ENCODE measurements around the gene CDIPT. TPM values are rescaled to one million over a fixed set of nuclear protein-coding genes. Genes with fewer than 3 reads are reported as not detected.
"Not testable (repeated sequence)": the region's sequence is repeated elsewhere in the genome, so short reads cannot be mapped to it uniquely, and the experiment has no call there.

Gene CDIPT
- total RNA-seq: 10 to 100 TPM; 39.6 TPM
- 37.5 to 72.7 reads per million in 2 donors for total RNA-seq

- Mint-ChIP-seq H3K4me1 (peaks cover 26% of the 10 kb centered on the region), H3K27ac (peak within 1 kb of the TSS; percentile 97), H3K27me3 (no peaks in the 10 kb centered on the region), H3K4me3 (peak within 1 kb of the TSS; percentile 96), H3K36me3 (ENCODE audit: low read depth) (peaks cover 10% of the 10 kb centered on the region)
- no peaks in the 10 kb centered on the region for H3K9me3 ChIP-seq (ENCODE audit: control insufficient read depth, low read length, poor library complexity, severe bottlenecking)
- DNase-seq: peak; percentile 80 to 89 (median 86)
- ATAC-seq: peak; percentile 99
Observed at GRCh38 chr16:29862884-29863668, at the start of gene CDIPT. TSS of gene CDIPT (minus strand) at chr16:29863226. CDS start at chr16:29862857, 369 bp downstream.

- DNase-seq (no peak), ATAC-seq (no peak)
- H3K27ac Mint-ChIP-seq: no peak overlapping the region
- peaks cover 5% of the 10 kb centered on the region for H3K4me1 Mint-ChIP-seq
- no peaks in the 10 kb centered on the region for H3K9me3 ChIP-seq (ENCODE audit: control insufficient read depth, low read length, poor library complexity, severe bottlenecking)
- H3K4me3 Mint-ChIP-seq: no peak overlapping the region
- no peaks in the 10 kb centered on the region for H3K27me3 Mint-ChIP-seq
- H3K36me3 Mint-ChIP-seq (ENCODE audit: low read depth): peaks cover 8% of the 10 kb centered on the region
Observed at GRCh38 chr16:29912087-29912486, 49.1 kb upstream of the CDIPT start.

GRCh38 chr16:29911676-29912010 is 48.6 kb upstream of the CDIPT start:
- Mint-ChIP-seq H3K27ac (no peak overlapping the region), H3K4me1 (peaks cover 5% of the 10 kb centered on the region), H3K27me3 (no peaks in the 10 kb centered on the region), H3K36me3 (ENCODE audit: low read depth) (peaks cover 8% of the 10 kb centered on the region), H3K4me3 (no peak overlapping the region)
- ATAC-seq: no peak
- no peak for DNase-seq
- H3K9me3 ChIP-seq (ENCODE audit: control insufficient read depth, low read length, poor library complexity, severe bottlenecking): no peaks in the 10 kb centered on the region

- no peak for ATAC-seq
- H3K27ac Mint-ChIP-seq: no peak overlapping the region
- no peaks in the 10 kb centered on the region for H3K27me3 Mint-ChIP-seq
- no peaks in the 10 kb centered on the region for H3K9me3 ChIP-seq (ENCODE audit: control insufficient read depth, low read length, poor library complexity, severe bottlenecking)
- H3K36me3 Mint-ChIP-seq (ENCODE audit: low read depth): peaks cover 8% of the 10 kb centered on the region
- no peak overlapping the region for H3K4me3 Mint-ChIP-seq
- DNase-seq: no peak
- peaks cover 5% of the 10 kb centered on the region for H3K4me1 Mint-ChIP-seq
Observed at GRCh38 chr16:29910819-29911675, 48.0 kb upstream of the CDIPT start.

- not testable (repeated sequence) for H3K4me1 Mint-ChIP-seq; H3K36me3 Mint-ChIP-seq (ENCODE audit: low read depth); H3K27ac Mint-ChIP-seq; ATAC-seq; H3K9me3 ChIP-seq (ENCODE audit: control insufficient read depth, low read length, poor library complexity, severe bottlenecking); H3K27me3 Mint-ChIP-seq; H3K4me3 Mint-ChIP-seq; DNase-seq
Observed at GRCh38 chr16:29909851-29910250, 46.8 kb upstream of the CDIPT start.

GRCh38 chr16:29909391-29909790 is 46.4 kb upstream of the CDIPT start:
- Mint-ChIP-seq H3K27ac (no peak overlapping the region), H3K4me3 (no peak overlapping the region), H3K27me3 (no peaks in the 10 kb centered on the region), H3K4me1 (peaks cover 5% of the 10 kb centered on the region), H3K36me3 (ENCODE audit: low read depth) (peaks cover 4% of the 10 kb centered on the region)
- no peaks in the 10 kb centered on the region for H3K9me3 ChIP-seq (ENCODE audit: control insufficient read depth, low read length, poor library complexity, severe bottlenecking)
- no peak for ATAC-seq
- no peak for DNase-seq

GRCh38 chr16:29908719-29909220 is 45.7 kb upstream of the CDIPT start:
- H3K27me3 Mint-ChIP-seq: no peaks in the 10 kb centered on the region
- H3K4me1 Mint-ChIP-seq: peaks cover 5% of the 10 kb centered on the region
- no peaks in the 10 kb centered on the region for H3K9me3 ChIP-seq (ENCODE audit: control insufficient read depth, low read length, poor library complexity, severe bottlenecking)
- no peak overlapping the region for H3K4me3 Mint-ChIP-seq
- DNase-seq (no peak), ATAC-seq (no peak)
- H3K36me3 Mint-ChIP-seq (ENCODE audit: low read depth): peaks cover 4% of the 10 kb centered on the region
- no peak overlapping the region for H3K27ac Mint-ChIP-seq

- H3K9me3 ChIP-seq (ENCODE audit: control insufficient read depth, low read length, poor library complexity, severe bottlenecking): no peaks in the 10 kb centered on the region
- no peak overlapping the region for H3K27ac Mint-ChIP-seq
- no peaks in the 10 kb centered on the region for H3K27me3 Mint-ChIP-seq
- ATAC-seq: no peak
- peaks cover 4% of the 10 kb centered on the region for H3K36me3 Mint-ChIP-seq (ENCODE audit: low read depth)
- H3K4me1 Mint-ChIP-seq: peaks cover 8% of the 10 kb centered on the region
- H3K4me3 Mint-ChIP-seq: no peak overlapping the region
- DNase-seq: no peak
Observed at GRCh38 chr16:29907973-29908372, 44.9 kb upstream of the CDIPT start.

GRCh38 chr16:29906520-29907244 is 43.7 kb upstream of the CDIPT start:
- H3K27me3 Mint-ChIP-seq: no peaks in the 10 kb centered on the region
- H3K27ac Mint-ChIP-seq: no peak overlapping the region
- H3K36me3 Mint-ChIP-seq (ENCODE audit: low read depth): peaks cover 4% of the 10 kb centered on the region
- DNase-seq (no peak), ATAC-seq (no peak)
- no peaks in the 10 kb centered on the region for H3K9me3 ChIP-seq (ENCODE audit: control insufficient read depth, low read length, poor library complexity, severe bottlenecking)
- peaks cover 6% of the 10 kb centered on the region for H3K4me1 Mint-ChIP-seq
- no peak overlapping the region for H3K4me3 Mint-ChIP-seq

GRCh38 chr16:29905668-29906067 is 42.6 kb upstream of the CDIPT start:
- ATAC-seq: no peak
- Mint-ChIP-seq H3K27ac (no peak overlapping the region), H3K4me1 (peaks cover 9% of the 10 kb centered on the region), H3K4me3 (no peak overlapping the region), H3K36me3 (ENCODE audit: low read depth) (peaks cover 4% of the 10 kb centered on the region), H3K27me3 (no peaks in the 10 kb centered on the region)
- no peak for DNase-seq
- no peaks in the 10 kb centered on the region for H3K9me3 ChIP-seq (ENCODE audit: control insufficient read depth, low read length, poor library complexity, severe bottlenecking)

GRCh38 chr16:29904947-29905346 is 41.9 kb upstream of the CDIPT start:
- Mint-ChIP-seq H3K36me3 (ENCODE audit: low read depth) (peaks cover 4% of the 10 kb centered on the region), H3K27ac (no peak overlapping the region), H3K27me3 (no peaks in the 10 kb centered on the region), H3K4me1 (peaks cover 13% of the 10 kb centered on the region), H3K4me3 (no peak overlapping the region)
- no peaks in the 10 kb centered on the region for H3K9me3 ChIP-seq (ENCODE audit: control insufficient read depth, low read length, poor library complexity, severe bottlenecking)
- DNase-seq (no peak), ATAC-seq (no peak)

- Mint-ChIP-seq H3K36me3 (ENCODE audit: low read depth) (peaks cover 3% of the 10 kb centered on the region), H3K4me1 (peaks cover 12% of the 10 kb centered on the region), H3K27me3 (peaks cover 3% of the 10 kb centered on the region), H3K4me3 (no peak overlapping the region), H3K27ac (no peak overlapping the region)
- DNase-seq (no peak), ATAC-seq (no peak)
- H3K9me3 ChIP-seq (ENCODE audit: control insufficient read depth, low read length, poor library complexity, severe bottlenecking): no peaks in the 10 kb centered on the region
Observed at GRCh38 chr16:29903590-29903989, 40.6 kb upstream of the CDIPT start.

GRCh38 chr16:29901607-29901945 is 38.5 kb upstream of the CDIPT start:
- Mint-ChIP-seq H3K36me3 (ENCODE audit: low read depth) (peaks cover 5% of the 10 kb centered on the region), H3K4me3 (no peak overlapping the region), H3K4me1 (peaks cover 12% of the 10 kb centered on the region), H3K27ac (no peak overlapping the region), H3K27me3 (peaks cover 21% of the 10 kb centered on the region)
- ATAC-seq (no peak), DNase-seq (no peak)
- H3K9me3 ChIP-seq (ENCODE audit: control insufficient read depth, low read length, poor library complexity, severe bottlenecking): no peaks in the 10 kb centered on the region
